Endothelial cell (in vitro differentiated cells): ENCODE measurements around the gene ESF1. TPM values are rescaled to one million over a fixed set of nuclear protein-coding genes. Genes with fewer than 3 reads are reported as not detected.

Experiments
- DNase-seq: peaks from one replicate; pipeline ENCODE4 v3.0.0; 2021; ENCODE audit warnings: low spot score
- H3K27ac Mint-ChIP-seq: one replicate; pipeline ENCODE4 v1.8.0; 2021; ENCODE audit warnings: mixed read lengths, inconsistent platforms; ENCODE audit not compliant: unreplicated experiment
- H3K27me3 Mint-ChIP-seq: one replicate; pipeline ENCODE4 v1.8.0; 2021; ENCODE audit warnings: mild to moderate bottlenecking, moderate library complexity, mixed read lengths, inconsistent platforms; ENCODE audit not compliant: unreplicated experiment
- H3K36me3 Mint-ChIP-seq: one replicate; pipeline ENCODE4 v1.8.0; 2021; ENCODE audit warnings: mild to moderate bottlenecking, low read depth, mixed read lengths, inconsistent platforms; ENCODE audit not compliant: unreplicated experiment
- H3K4me1 Mint-ChIP-seq: one replicate; pipeline ENCODE4 v1.8.0; 2021; ENCODE audit warnings: mild to moderate bottlenecking, mixed read lengths, inconsistent platforms; ENCODE audit not compliant: unreplicated experiment
- H3K4me3 Mint-ChIP-seq: one replicate; pipeline ENCODE4 v1.8.0; 2021; ENCODE audit warnings: mild to moderate bottlenecking, mixed read lengths, inconsistent platforms; ENCODE audit not compliant: unreplicated experiment
- H3K9me3 Mint-ChIP-seq: one replicate; pipeline ENCODE4 v1.8.0; 2021; ENCODE audit warnings: mixed read lengths, inconsistent platforms; ENCODE audit not compliant: unreplicated experiment
- total RNA-seq: library from RNA; stranded (reverse); fragmentation: NEBNext Ultra II Directional; extraction: Animal tissue kit (Norgen Biotek cat#: 25700); gene quantifications from one replicate; pipeline ENCODE4 v1.2.1, GENCODE V29; 2021; ENCODE audit not compliant: unreplicated experiment
- TF ChIP-seq, protein P1 (sequence below): fragments of 200-600 bp; sonication (generic); IDR thresholded peaks from one replicate; pipeline ENCODE4 v1.5.0; 2021; ENCODE audit warnings: antibody characterized with exemption; ENCODE audit not compliant: unreplicated experiment

ESF1 gene
- total RNA-seq, 1 donor from 2014 or later: 11.6 TPM

DNA sequence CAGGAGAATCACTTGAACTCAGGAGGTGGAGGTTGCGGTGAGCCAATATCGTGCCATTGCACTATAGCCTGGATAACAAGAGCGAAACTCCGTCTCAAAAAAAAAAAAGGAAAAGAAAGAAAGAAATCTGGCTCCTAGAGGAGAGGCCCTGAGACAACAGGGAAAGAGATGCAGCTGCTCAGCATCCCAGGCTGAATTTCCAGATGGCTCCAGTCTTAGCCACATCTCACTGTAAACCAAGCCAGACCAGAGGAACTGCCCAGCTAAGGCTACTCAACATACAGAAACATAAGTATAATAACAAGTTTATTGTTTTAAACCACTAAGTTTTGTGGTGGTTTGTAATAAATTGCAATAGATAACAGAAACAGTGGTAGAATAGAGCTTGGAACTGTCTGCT, 107.5 kb downstream of the ESF1 start:
- Mint-ChIP-seq H3K4me1 (no peaks in the 10 kb centered on the region), H3K36me3 (no peaks in the 10 kb centered on the region), H3K27ac (no peak overlapping the region), H3K4me3 (no peak overlapping the region), H3K9me3 (no peaks in the 10 kb centered on the region), H3K27me3 (peaks cover 1% of the 10 kb centered on the region)
- no peak for DNase-seq
- TF ChIP-seq, protein P1, sequence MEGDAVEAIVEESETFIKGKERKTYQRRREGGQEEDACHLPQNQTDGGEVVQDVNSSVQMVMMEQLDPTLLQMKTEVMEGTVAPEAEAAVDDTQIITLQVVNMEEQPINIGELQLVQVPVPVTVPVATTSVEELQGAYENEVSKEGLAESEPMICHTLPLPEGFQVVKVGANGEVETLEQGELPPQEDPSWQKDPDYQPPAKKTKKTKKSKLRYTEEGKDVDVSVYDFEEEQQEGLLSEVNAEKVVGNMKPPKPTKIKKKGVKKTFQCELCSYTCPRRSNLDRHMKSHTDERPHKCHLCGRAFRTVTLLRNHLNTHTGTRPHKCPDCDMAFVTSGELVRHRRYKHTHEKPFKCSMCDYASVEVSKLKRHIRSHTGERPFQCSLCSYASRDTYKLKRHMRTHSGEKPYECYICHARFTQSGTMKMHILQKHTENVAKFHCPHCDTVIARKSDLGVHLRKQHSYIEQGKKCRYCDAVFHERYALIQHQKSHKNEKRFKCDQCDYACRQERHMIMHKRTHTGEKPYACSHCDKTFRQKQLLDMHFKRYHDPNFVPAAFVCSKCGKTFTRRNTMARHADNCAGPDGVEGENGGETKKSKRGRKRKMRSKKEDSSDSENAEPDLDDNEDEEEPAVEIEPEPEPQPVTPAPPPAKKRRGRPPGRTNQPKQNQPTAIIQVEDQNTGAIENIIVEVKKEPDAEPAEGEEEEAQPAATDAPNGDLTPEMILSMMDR: no peak

DNA sequence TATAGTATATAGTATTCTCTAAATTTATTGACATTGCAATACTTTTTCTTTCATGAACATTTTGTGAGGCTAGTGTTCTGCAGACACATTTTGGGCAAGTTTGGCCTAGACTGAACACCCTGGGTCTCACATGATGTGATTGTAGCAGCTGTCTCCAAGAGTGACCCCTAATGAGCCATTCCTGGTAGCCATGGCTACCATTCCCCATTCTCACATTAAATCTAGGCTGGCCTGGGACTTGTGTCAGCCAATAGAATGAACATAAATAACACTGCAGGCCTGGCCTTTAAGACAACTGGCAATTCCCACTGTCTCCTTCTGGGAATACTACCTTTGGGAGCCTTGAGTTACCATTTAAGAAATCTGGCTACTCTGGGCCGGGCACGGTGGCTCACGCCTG, 108.0 kb downstream of the ESF1 start:
- DNase-seq: no peak
- no peaks in the 10 kb centered on the region for H3K36me3 Mint-ChIP-seq
- no peak overlapping the region for H3K27ac Mint-ChIP-seq
- no peak overlapping the region for H3K4me3 Mint-ChIP-seq
- no peaks in the 10 kb centered on the region for H3K9me3 Mint-ChIP-seq
- peaks cover 1% of the 10 kb centered on the region for H3K27me3 Mint-ChIP-seq
- TF ChIP-seq, protein P1: no peak
- no peaks in the 10 kb centered on the region for H3K4me1 Mint-ChIP-seq

GRCh38 chr20:13672690-13673089, 112.0 kb downstream of the ESF1 start:
- DNase-seq: no peak
- H3K27me3 Mint-ChIP-seq: no peaks in the 10 kb centered on the region
- TF ChIP-seq, protein P1: no peak
- no peak overlapping the region for H3K4me3 Mint-ChIP-seq
- no peak overlapping the region for H3K27ac Mint-ChIP-seq
- peaks cover 4% of the 10 kb centered on the region for H3K4me1 Mint-ChIP-seq
- no peaks in the 10 kb centered on the region for H3K9me3 Mint-ChIP-seq
- H3K36me3 Mint-ChIP-seq: no peaks in the 10 kb centered on the region

GRCh38 chr20:13671916-13672378, 112.8 kb downstream of the ESF1 start:
- H3K27ac Mint-ChIP-seq: no peak overlapping the region
- peaks cover 4% of the 10 kb centered on the region for H3K4me1 Mint-ChIP-seq
- no peaks in the 10 kb centered on the region for H3K36me3 Mint-ChIP-seq
- TF ChIP-seq, protein P1: no peak
- H3K27me3 Mint-ChIP-seq: no peaks in the 10 kb centered on the region
- no peaks in the 10 kb centered on the region for H3K9me3 Mint-ChIP-seq
- H3K4me3 Mint-ChIP-seq: no peak overlapping the region
- no peak for DNase-seq

DNA sequence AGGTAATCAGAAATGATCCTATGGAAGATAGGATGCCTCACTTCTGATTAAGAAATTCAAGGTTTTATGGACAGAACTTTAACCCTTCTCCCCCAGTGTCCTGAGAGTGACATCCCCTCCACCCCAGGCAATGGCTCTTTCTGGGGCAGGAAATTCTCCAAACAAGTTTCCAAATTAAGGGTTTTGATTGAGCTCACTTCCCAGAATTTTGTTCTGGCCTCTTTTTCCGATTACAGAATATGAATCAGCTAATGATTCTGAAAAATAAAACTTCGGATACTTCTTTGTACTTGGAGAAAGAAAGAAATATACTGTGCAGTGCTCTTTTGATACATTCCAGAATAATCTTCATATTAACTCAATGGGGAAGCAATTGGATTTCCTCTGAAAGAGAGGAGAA, 113.2 kb downstream of the ESF1 start:
- Mint-ChIP-seq H3K9me3 (no peaks in the 10 kb centered on the region), H3K27me3 (no peaks in the 10 kb centered on the region), H3K4me1 (peaks cover 4% of the 10 kb centered on the region), H3K4me3 (no peak overlapping the region), H3K27ac (no peak overlapping the region), H3K36me3 (no peaks in the 10 kb centered on the region)
- TF ChIP-seq, protein P1: no peak
- DNase-seq: no peak
